SHP77 treated with DMSO at 0.1 percent for 48 hours (cell line): Measurements from ENCODE around the gene CYP1A1.

ENCODE experiments used
- DNase-seq: peaks from one replicate; lab custom pipeline; 2025; lab: John Stamatoyannopoulos, UW

The CYP1A1 gene, protein sequence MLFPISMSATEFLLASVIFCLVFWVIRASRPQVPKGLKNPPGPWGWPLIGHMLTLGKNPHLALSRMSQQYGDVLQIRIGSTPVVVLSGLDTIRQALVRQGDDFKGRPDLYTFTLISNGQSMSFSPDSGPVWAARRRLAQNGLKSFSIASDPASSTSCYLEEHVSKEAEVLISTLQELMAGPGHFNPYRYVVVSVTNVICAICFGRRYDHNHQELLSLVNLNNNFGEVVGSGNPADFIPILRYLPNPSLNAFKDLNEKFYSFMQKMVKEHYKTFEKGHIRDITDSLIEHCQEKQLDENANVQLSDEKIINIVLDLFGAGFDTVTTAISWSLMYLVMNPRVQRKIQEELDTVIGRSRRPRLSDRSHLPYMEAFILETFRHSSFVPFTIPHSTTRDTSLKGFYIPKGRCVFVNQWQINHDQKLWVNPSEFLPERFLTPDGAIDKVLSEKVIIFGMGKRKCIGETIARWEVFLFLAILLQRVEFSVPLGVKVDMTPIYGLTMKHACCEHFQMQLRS

GRCh38 chr15:74725225-74725774 is at the start of gene CYP1A1:
CYP1A1 (minus strand) TSS chr15:74725528; CDS start chr15:74723097, 2,431 bp downstream.
- no peak for DNase-seq

- no peak for DNase-seq
Observed at GRCh38 chr15:74773731-74774252, 48.5 kb upstream of the CYP1A1 start.

- DNase-seq: no peak
Observed at GRCh38 chr15:74773329-74773728, 48.0 kb upstream of the CYP1A1 start.

- no peak for DNase-seq
Observed at GRCh38 chr15:74770211-74770903, 45.0 kb upstream of the CYP1A1 start.

DNA sequence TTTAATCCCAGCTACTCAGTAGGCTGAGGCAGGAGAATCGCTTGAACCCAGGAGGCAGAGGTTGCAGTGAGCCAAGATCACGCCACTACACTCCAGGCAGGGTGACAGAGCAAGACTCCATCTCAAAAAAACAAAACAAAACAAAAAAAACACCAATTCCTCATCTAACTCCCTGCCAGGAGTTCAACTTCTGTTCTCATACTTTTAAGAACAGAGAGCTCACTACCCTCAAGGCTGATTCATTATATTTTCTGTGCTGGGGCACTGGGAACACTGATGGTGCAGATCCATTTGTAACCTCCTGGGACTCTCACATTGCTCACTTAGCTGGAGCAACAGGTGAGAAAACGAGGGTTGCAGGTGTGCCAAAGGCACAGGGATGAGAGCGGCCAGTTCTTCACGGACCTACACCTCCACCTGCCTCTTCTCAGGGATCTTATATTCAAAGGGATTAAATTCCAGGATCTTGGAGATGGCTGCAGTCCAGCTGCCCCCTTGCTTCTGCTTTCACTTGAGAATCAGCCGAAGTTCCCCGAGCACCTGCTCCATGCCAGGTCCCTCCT is 44.2 kb upstream of the CYP1A1 start:
- DNase-seq: no peak

DNA sequence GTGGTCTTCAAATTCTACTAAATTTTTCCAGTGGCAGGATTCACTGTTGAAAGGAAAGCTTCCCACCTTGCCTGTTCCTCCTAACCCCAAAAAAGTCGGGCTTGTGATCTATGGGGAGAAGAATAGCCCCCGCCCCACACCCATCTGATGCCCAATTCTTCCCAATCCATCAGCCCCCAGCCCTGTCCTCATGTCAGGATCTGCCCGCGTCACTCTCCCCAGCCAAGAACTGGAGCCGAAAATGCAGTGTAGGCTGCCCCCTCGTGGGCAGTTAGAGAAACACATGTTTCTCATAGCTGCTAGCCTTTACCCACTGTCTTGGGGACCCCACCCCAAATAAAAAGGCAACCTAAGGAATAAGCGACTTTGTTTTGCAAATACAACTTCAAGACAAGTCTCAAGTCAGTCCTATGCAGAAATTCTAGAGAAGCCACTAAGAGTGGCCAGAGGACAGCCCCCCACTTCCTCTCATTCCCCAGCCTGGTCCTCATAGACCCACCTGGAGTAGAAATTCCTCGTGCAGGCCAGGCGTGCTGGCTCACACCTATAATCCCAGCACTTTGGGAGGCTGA is 43.5 kb upstream of the CYP1A1 start:
- DNase-seq: peak; percentile 42

DNA sequence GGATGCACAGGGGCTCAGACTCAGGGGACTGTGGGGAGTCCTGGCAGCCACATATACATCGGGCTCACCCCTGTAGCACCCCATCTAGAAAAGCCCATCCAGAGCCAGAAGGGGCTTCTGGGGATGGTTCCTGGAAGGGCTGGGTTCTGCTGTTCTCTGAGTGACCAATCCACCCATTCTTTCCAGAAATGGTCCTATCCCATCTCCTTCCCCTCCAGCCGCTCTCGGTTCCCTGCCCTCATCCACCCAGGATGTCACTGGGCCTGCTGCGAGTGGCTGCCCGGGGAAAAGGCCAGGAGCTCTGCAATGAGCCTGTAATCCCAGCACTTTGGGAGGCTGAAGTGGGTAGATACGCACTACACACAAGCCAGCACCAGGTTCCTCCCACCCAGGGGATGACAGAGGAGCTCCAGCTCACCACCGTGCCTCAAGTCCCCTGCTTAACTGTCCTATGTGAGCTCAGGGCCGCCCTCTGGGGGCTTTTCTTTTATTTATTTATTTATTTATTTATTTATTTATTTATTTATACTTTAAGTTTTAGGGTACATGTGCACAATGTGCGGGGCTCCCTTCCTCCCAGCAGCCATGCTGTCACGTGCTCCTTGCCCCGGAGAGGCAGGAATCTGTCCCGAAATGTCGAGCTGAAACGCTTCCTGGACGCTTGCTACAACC is 42.9 kb upstream of the CYP1A1 start:
- no peak for DNase-seq

GRCh38 chr15:74767167-74768098 is 42.1 kb upstream of the CYP1A1 start:
- DNase-seq: no peak

GRCh38 chr15:74763416-74763815 is 38.1 kb upstream of the CYP1A1 start:
- DNase-seq: no peak

DNA sequence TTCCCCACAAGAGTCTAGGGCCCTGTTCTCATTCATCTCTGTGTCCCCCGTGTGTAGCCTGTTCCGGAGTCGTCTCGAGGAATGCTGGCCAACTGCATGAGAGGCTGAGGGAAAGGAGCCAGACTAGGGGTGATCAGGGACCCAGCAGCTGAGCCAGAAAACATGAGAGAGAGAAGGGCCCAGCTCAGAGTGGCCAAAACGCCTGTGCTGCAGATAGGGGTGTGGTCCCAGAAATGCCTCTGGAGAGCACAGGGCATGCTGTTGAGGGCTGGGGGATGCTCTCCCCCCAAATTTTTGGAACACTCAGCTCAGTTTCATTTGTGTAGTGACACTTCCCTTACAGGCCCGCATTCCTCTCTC is 37.4 kb upstream of the CYP1A1 start:
- no peak for DNase-seq

DNA sequence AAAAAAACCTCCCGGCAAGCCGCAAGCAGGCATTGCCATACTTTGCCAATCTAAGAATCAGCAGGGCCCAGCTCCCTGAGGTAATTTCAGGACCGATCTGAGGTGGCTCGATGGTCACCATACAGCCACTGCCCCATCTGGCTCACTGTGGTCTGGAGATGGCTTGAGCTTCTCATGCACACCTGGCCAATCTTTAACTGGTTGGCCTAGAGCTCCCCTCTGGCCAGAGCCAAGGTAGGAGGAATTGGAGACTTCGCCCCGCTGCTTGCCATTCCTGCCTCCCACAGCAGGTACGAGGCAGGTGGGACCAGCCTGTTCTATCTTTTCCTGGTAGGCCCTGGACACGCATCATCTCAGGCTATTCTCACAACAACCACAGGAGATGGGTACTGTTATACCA is 33.4 kb upstream of the CYP1A1 start:
- no peak for DNase-seq

DNA sequence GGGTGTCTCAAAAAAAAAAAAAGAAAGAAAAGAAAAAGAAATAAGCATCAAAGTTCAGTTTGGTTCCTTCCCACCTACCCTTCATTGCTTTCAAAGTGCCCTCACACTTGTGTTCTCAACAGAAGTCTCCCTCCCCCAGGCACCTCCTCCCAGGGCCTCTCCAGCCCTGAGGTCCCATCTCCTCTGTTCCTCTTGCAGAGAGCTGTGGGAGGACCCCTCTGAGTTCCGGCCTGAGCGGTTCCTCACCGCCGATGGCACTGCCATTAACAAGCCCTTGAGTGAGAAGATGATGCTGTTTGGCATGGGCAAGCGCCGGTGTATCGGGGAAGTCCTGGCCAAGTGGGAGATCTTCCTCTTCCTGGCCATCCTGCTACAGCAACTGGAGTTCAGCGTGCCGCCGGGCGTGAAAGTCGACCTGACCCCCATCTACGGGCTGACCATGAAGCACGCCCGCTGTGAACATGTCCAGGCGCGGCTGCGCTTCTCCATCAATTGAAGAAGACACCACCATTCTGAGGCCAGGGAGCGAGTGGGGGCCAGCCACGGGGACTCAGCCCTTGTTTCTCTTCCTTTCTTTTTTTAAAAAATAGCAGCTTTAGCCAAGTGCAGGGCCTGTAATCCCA is 29.4 kb upstream of the CYP1A1 start:
- no peak for DNase-seq

- DNase-seq: no peak
Observed at GRCh38 chr15:74752531-74752930, 27.2 kb upstream of the CYP1A1 start.

GRCh38 chr15:74752011-74752410 is 26.7 kb upstream of the CYP1A1 start:
- no peak for DNase-seq

- DNase-seq: no peak
Observed at GRCh38 chr15:74750751-74751150, 25.4 kb upstream of the CYP1A1 start.

GRCh38 chr15:74749832-74750231 is 24.5 kb upstream of the CYP1A1 start:
- no peak for DNase-seq

DNA sequence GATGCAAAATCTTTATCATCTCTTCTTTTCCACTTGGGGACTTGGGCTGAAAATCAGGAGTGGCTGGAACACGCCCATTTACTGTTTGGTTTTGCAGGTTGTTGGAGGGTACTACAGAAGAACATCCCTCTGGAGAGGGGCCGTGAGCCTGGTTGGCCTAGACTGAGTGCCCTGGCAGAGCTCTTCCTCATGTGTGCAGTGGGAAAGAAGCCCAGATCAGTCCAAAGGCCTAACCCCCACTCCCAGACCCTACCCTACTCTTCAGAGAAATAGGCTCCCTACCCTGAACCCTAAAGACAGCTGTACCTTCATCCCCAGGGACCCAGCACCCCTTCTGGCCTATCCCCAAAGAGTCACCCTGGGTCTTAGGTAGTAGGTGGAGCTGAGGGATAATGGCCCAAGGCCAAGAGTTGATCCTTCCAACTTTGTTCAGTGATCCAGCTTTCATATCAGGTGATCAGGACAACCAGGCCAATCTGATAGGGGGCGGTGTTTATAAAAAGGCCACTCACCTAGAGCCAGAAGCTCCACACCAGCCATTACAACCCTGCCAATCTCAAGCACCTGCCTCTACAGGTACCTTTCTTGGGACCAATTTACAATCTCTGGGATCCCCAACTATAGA is 23.1 kb upstream of the CYP1A1 start, which contains the start of gene CYP1A2:
TSS of gene CYP1A2 (plus strand) at position 524 of the 625 bp plus-strand sequence. CDS start 894 bp downstream, outside the sequence.
- no peak for DNase-seq

DNA sequence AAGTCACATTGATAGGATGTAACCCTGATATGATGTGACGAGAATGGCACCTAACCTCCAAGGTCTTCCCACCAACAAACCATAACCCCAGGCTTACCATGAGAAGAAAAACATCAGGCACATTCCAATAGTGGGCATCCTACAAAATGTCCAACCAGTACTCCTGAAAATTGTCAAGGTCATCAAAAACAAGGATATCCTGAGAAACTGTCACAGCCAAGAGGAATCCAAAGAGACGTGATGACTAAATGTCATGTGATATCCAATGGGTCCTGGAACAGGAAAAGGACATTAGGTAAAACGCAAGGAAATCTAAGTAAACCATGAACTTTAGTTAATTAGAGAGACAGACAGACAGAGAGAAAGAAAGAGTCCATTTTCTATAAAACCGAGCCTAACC is 21.1 kb upstream of the CYP1A1 start:
- no peak for DNase-seq

DNA sequence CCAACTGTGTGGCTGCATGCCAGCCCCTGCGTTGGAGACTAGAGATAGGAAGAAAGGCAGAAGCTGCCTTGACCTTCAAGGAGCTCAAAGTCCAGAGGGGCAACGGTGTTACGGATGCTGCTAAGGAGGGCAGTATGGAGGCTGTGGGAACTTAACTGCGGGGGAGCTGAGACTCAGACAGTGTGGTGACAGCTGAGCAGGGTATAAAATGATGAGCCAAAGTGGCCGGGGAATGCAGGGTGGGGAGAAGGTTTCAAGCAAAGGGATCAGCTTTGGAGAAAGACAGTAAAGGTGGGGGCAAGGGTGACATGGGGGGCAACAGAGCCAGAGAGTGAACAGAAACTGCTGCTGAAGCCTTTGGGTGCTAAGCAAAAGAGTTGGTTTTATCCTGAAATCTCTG is 17.1 kb upstream of the CYP1A1 start:
- DNase-seq: no peak
